ENCODE data around the gene XPR1. TPM values are rescaled to one million over a fixed set of nuclear protein-coding genes. Genes with fewer than 3 reads are reported as not detected.

Gene XPR1
- total and polyA plus RNA-seq, 2 donors (not counting 1 experiment from before 2014, with no cell fraction given), result 2.8 to 22.3 TPM

GRCh38 chr1:180672505-180672904 lies 40.7 kb downstream of the XPR1 start:
- Histone ChIP-seq H3K27ac (ENCODE audit: low read length in 2 of 2) (no peak overlapping the region), H3K79me2 (ENCODE audit: control insufficient read depth, insufficient read depth, low read length) (peaks cover 38% of the 10 kb centered on the region), H2AFZ (ENCODE audit: insufficient read depth, low read depth, low read length, poor library complexity, severe bottlenecking) (no peak overlapping the region), H3K4me1 (ENCODE audit: control insufficient read depth in 2 of 2, insufficient read depth in 2 of 2, low read length in 2 of 2) (no peaks in the 10 kb centered on the region), H3K4me2 (replicated peaks; ENCODE audit: low read depth, low read length, poor library complexity, severe bottlenecking) (no peak overlapping the region), H3K36me3 (replicated peaks in 1 of 2; ENCODE audit: control extremely low read depth in 1 of 2, control insufficient read depth in 1 of 2, extremely low read depth in 1 of 2, insufficient read depth in 2 of 2, low read length in 1 of 2) (no peaks in the 10 kb centered on the region), H4K20me1 (ENCODE audit: control insufficient read depth, insufficient read depth, low read length, poor library complexity, severe bottlenecking) (no peaks in the 10 kb centered on the region), H3K4me3 (ENCODE audit: control extremely low read depth in 1 of 5, extremely low read depth in 1 of 5, insufficient read depth in 1 of 5, low read depth in 2 of 5, low read length in 4 of 5) (no peak overlapping the region), H3K9me3 (ENCODE audit: control extremely low read depth in 1 of 3, control insufficient read depth in 2 of 3, insufficient read depth in 1 of 3, low read length in 2 of 3) (peaks cover 9 to 22% (median 14%) of the 10 kb centered on the region in 3 donors), H3K27me3 (replicated peaks in 1 of 4; ENCODE audit: control extremely low read depth in 1 of 4, control insufficient read depth in 3 of 4, insufficient read depth in 4 of 4, low read length in 3 of 4) (no peaks in the 10 kb centered on the region), H3K9ac (ENCODE audit: low read length) (no peak overlapping the region)
- no peak overlapping the region for H3K27ac Mint-ChIP-seq
- DNase-seq (no peak), ATAC-seq (ENCODE audit: low read depth) (no peak)
- no peaks in the 10 kb centered on the region for H3K27me3 Mint-ChIP-seq
- peaks cover 13% of the 10 kb centered on the region for H3K4me1 Mint-ChIP-seq
- peaks cover 12% of the 10 kb centered on the region for H3K9me3 Mint-ChIP-seq (ENCODE audit: insufficient read depth)
- CTCF ChIA-PET, result no interaction called here
- no peak overlapping the region for H3K4me3 Mint-ChIP-seq
- no peak for TF ChIP-seq EZH2 (IDR thresholded peaks at IDR 0.05; ENCODE audit: borderline replicate concordance, insufficient read depth, low read depth, low read length, poor library complexity, severe bottlenecking)
- no peak for TF ChIP-seq CTCF (IDR thresholded peaks at IDR 0.05)
- intact Hi-C loops (cut with micrococcal nuclease), result no loop called here
- POLR2A ChIA-PET, result no interaction called here

- Histone ChIP-seq H3K4me1 (ENCODE audit: control insufficient read depth in 2 of 2, insufficient read depth in 2 of 2, low read length in 2 of 2) (no peaks in the 10 kb centered on the region), H3K27ac (ENCODE audit: low read length in 2 of 2) (no peak overlapping the region), H3K79me2 (ENCODE audit: control insufficient read depth, insufficient read depth, low read length) (peaks cover 32% of the 10 kb centered on the region), H3K9ac (ENCODE audit: low read length) (no peak overlapping the region), H3K9me3 (ENCODE audit: control extremely low read depth in 1 of 3, control insufficient read depth in 2 of 3, insufficient read depth in 1 of 3, low read length in 2 of 3) (peaks cover 6 to 20% (median 20%) of the 10 kb centered on the region in 3 donors), H3K36me3 (replicated peaks in 1 of 2; ENCODE audit: control extremely low read depth in 1 of 2, control insufficient read depth in 1 of 2, extremely low read depth in 1 of 2, insufficient read depth in 2 of 2, low read length in 1 of 2) (peaks cover 0 to 2% of the 10 kb centered on the region in 2 experiments), H2AFZ (ENCODE audit: insufficient read depth, low read depth, low read length, poor library complexity, severe bottlenecking) (no peak overlapping the region), H4K20me1 (ENCODE audit: control insufficient read depth, insufficient read depth, low read length, poor library complexity, severe bottlenecking) (no peaks in the 10 kb centered on the region), H3K27me3 (replicated peaks in 1 of 4; ENCODE audit: control extremely low read depth in 1 of 4, control insufficient read depth in 3 of 4, insufficient read depth in 4 of 4, low read length in 3 of 4) (no peaks in the 10 kb centered on the region), H3K4me2 (replicated peaks; ENCODE audit: low read depth, low read length, poor library complexity, severe bottlenecking) (no peak overlapping the region), H3K4me3 (ENCODE audit: control extremely low read depth in 1 of 5, extremely low read depth in 1 of 5, insufficient read depth in 1 of 5, low read depth in 2 of 5, low read length in 4 of 5) (no peak overlapping the region)
- intact Hi-C loops (cut with micrococcal nuclease), result no loop called here
- no peak for DNase-seq
- TF ChIP-seq CTCF (IDR thresholded peaks at IDR 0.05) (no peak), EZH2 (IDR thresholded peaks at IDR 0.05; ENCODE audit: borderline replicate concordance, insufficient read depth, low read depth, low read length, poor library complexity, severe bottlenecking) (no peak)
- Mint-ChIP-seq H3K4me3 (no peak overlapping the region), H3K27ac (no peak overlapping the region), H3K27me3 (no peaks in the 10 kb centered on the region), H3K9me3 (ENCODE audit: insufficient read depth) (peaks cover 15% of the 10 kb centered on the region), H3K4me1 (peaks cover 13% of the 10 kb centered on the region)
- ATAC-seq (ENCODE audit: low read depth), result no peak
- POLR2A ChIA-PET, result no interaction called here
- WGBS (ENCODE audit: insufficient coverage), result no CpG with 5 or more reads among the region's 1 CpG
- CTCF ChIA-PET, result no interaction called here
These were observed 43.0 kb downstream of the XPR1 start for GRCh38 chr1:180674603-180675530.

Data from B cell (primary cell).